ENCODE measurements around the gene RNU6-9. TPM values are rescaled to one million over a fixed set of nuclear protein-coding genes. Genes with fewer than 3 reads are reported as not detected.

Gene RNU6-9
- total RNA-seq, 1 donor from 2014 or later, result not detected

DNA sequence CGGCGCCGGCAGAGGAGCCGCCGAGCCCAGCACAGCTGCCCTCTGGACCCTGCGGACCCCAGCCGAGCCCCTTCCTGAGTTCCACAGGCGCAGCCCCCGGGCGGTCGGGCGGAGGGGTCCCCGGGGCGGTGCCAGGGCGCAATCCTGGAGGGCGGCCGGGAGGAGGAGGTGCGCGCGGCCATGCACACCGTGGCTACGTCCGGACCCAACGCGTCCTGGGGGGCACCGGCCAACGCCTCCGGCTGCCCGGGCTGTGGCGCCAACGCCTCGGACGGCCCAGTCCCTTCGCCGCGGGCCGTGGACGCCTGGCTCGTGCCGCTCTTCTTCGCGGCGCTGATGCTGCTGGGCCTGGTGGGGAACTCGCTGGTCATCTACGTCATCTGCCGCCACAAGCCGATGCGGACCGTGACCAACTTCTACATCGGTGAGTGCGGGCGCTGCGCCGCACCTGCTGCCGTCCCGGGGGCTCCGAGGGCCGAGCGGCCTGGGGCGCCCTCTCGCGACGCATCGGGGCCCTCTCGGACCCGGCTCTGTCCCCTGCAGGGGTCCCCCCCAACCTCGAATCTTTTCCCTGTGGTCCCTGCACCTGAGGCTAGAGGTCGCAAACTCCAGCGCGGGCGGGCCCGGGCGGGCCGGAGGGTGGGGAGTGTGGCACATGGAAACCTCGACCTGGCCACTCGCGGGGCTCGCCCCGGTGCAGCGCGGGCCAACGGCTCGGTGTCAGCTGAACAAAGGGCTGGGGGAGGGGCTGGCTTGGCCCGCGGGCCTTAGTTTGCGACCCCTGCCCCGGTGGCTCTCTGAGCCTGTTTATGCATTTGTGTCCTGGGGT lies 24.3 kb downstream of the RNU6-9 start, which contains the start of gene KISS1R:
TSS of gene KISS1R (plus strand) at position 11 of the 829 bp plus-strand sequence. CDS start at position 181, 170 bp downstream.
- peak within 1 kb of the TSS; percentile 38 for H3K4me3 Mint-ChIP-seq (ENCODE audit: unreplicated experiment)
- TF ChIP-seq, protein P1, sequence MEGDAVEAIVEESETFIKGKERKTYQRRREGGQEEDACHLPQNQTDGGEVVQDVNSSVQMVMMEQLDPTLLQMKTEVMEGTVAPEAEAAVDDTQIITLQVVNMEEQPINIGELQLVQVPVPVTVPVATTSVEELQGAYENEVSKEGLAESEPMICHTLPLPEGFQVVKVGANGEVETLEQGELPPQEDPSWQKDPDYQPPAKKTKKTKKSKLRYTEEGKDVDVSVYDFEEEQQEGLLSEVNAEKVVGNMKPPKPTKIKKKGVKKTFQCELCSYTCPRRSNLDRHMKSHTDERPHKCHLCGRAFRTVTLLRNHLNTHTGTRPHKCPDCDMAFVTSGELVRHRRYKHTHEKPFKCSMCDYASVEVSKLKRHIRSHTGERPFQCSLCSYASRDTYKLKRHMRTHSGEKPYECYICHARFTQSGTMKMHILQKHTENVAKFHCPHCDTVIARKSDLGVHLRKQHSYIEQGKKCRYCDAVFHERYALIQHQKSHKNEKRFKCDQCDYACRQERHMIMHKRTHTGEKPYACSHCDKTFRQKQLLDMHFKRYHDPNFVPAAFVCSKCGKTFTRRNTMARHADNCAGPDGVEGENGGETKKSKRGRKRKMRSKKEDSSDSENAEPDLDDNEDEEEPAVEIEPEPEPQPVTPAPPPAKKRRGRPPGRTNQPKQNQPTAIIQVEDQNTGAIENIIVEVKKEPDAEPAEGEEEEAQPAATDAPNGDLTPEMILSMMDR (IDR thresholded peaks at IDR 0.05), result peak; percentile 76
- no peak within 1 kb of the TSS for H3K27ac Mint-ChIP-seq (ENCODE audit: unreplicated experiment)
- peaks cover 14% of the 10 kb centered on the region for H3K4me1 Mint-ChIP-seq (ENCODE audit: low read depth)
- no peaks in the 10 kb centered on the region for H3K9me3 Mint-ChIP-seq (ENCODE audit: low read depth)
- no peaks in the 10 kb centered on the region for H3K36me3 Mint-ChIP-seq (ENCODE audit: low read depth)
- peak; percentile 72 for DNase-seq (ENCODE audit: low spot score)
- H3K27me3 Mint-ChIP-seq (ENCODE audit: low read depth), result peaks cover 6% of the 10 kb centered on the region

- H3K4me3 Mint-ChIP-seq (ENCODE audit: unreplicated experiment), result peak overlapping the region; percentile 38
- peaks cover 6% of the 10 kb centered on the region for H3K27me3 Mint-ChIP-seq (ENCODE audit: low read depth)
Observed at GRCh38 chr19:918152-918437, 24.8 kb downstream of the RNU6-9 start.

DNA sequence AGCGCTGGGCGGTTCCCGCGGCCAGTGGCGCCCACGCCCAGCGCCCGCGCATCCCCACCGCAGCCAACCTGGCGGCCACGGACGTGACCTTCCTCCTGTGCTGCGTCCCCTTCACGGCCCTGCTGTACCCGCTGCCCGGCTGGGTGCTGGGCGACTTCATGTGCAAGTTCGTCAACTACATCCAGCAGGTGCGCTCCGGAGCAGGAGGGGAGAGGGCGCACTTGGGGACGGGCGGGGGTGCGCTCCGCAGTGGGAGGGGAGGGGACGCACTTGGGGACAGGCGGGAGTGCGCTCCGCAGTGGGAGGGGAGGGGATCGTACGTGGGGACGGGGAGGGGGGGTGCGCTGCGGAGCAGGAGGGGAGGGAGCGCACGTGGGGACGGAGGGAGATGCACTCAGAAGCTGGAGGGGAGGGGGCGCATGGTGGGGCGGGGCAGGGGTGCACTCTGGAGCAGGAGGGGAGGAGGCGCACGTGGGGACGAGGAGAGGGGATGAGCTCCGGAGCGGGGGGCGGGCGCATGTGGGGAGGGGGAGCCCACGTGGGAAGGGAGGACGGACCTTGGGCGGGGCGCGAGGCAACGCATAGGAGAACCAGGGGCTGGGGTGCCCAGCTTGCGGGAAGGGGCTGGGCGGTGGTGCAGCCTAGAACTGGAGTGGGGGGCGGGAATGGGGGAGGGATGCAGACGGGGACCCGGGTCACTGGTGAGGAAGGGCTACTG lies 25.4 kb downstream of the RNU6-9 start:
- Mint-ChIP-seq H3K36me3 (ENCODE audit: low read depth) (no peaks in the 10 kb centered on the region), H3K4me3 (ENCODE audit: unreplicated experiment) (no peak overlapping the region), H3K9me3 (ENCODE audit: low read depth) (no peaks in the 10 kb centered on the region), H3K4me1 (ENCODE audit: low read depth) (peaks cover 12% of the 10 kb centered on the region), H3K27ac (ENCODE audit: unreplicated experiment) (no peak overlapping the region), H3K27me3 (ENCODE audit: low read depth) (peaks cover 6% of the 10 kb centered on the region)
- peak; percentile 75 for DNase-seq (ENCODE audit: low spot score)
- TF ChIP-seq, protein P1 (IDR thresholded peaks at IDR 0.05), result no peak

More at GRCh38 chr19:918152-918437, 24.8 kb downstream of the RNU6-9 start:
- DNase-seq (ENCODE audit: low spot score), result no peak
- Mint-ChIP-seq H3K4me1 (ENCODE audit: low read depth) (peaks cover 14% of the 10 kb centered on the region), H3K27ac (ENCODE audit: unreplicated experiment) (no peak overlapping the region), H3K36me3 (ENCODE audit: low read depth) (no peaks in the 10 kb centered on the region), H3K9me3 (ENCODE audit: low read depth) (no peaks in the 10 kb centered on the region)
- TF ChIP-seq, protein P1 (IDR thresholded peaks at IDR 0.05), result no peak

GRCh38 chr19:919199-920050 lies 26.1 kb downstream of the RNU6-9 start:
- TF ChIP-seq, protein P1 (IDR thresholded peaks at IDR 0.05), result no peak
- no peaks in the 10 kb centered on the region for H3K36me3 Mint-ChIP-seq (ENCODE audit: low read depth)
- no peak overlapping the region for H3K4me3 Mint-ChIP-seq (ENCODE audit: unreplicated experiment)
- H3K9me3 Mint-ChIP-seq (ENCODE audit: low read depth), result no peaks in the 10 kb centered on the region
- H3K4me1 Mint-ChIP-seq (ENCODE audit: low read depth), result peaks cover 10% of the 10 kb centered on the region
- peak; percentile 87 for DNase-seq (ENCODE audit: low spot score)
- H3K27ac Mint-ChIP-seq (ENCODE audit: unreplicated experiment), result no peak overlapping the region
- H3K27me3 Mint-ChIP-seq (ENCODE audit: low read depth), result peaks cover 6% of the 10 kb centered on the region
